Osteoblast (primary cell): Measurements from ENCODE around the gene IGFBP5. TPM values are rescaled to one million over a fixed set of nuclear protein-coding genes. Genes with fewer than 3 reads are reported as not detected.

ENCODE experiments used
- DNase-seq: peaks from one replicate; pipeline ENCODE4 v3.0.0; 2011; ENCODE audit warnings: low spot score, mixed read lengths; ENCODE audit not compliant: insufficient read length; ENCODE audit errors: missing footprints
- H2AFZ ChIP-seq: 2 replicates; pipeline ENCODE4 v1.6.0; 2011; ENCODE audit warnings: mild to moderate bottlenecking, low read length
- H3K27ac ChIP-seq: 2 replicates; pipeline ENCODE4 v1.5.1; 2011; ENCODE audit warnings: mild to moderate bottlenecking, low read depth, low read length, moderate library complexity
- H3K27me3 ChIP-seq: 2 replicates; pipeline ENCODE4 v1.6.0; 2012; ENCODE audit warnings: mild to moderate bottlenecking, control low read depth, inconsistent platforms, low read length, moderate library complexity; ENCODE audit not compliant: insufficient read depth
- H3K36me3 ChIP-seq: 2 replicates; pipeline ENCODE4 v1.5.1; 2011; ENCODE audit warnings: mild to moderate bottlenecking, low read length, control low read depth, moderate library complexity; ENCODE audit not compliant: insufficient read depth
- H3K4me1 ChIP-seq: 2 replicates; pipeline ENCODE4 v1.5.1; 2011; ENCODE audit warnings: mild to moderate bottlenecking, low read length, control low read depth, moderate library complexity; ENCODE audit not compliant: insufficient read depth
- H3K4me2 ChIP-seq: 2 replicates; pipeline ENCODE4 v1.6.0; 2011; ENCODE audit warnings: mild to moderate bottlenecking, low read length; ENCODE audit not compliant: insufficient read depth
- H3K4me3 ChIP-seq: fragments of 200-600 bp; sonication (generic); 3 replicates; pipeline ENCODE4 v1.5.1; 2012; ENCODE audit warnings: mild to moderate bottlenecking, low read length, inconsistent platforms; ENCODE audit not compliant: insufficient read depth
- H3K79me2 ChIP-seq: 2 replicates; pipeline ENCODE4 v1.6.0; 2012; ENCODE audit warnings: mild to moderate bottlenecking, low read length, control low read depth, inconsistent platforms; ENCODE audit not compliant: insufficient read depth
- H3K9me3 ChIP-seq: 2 replicates; pipeline ENCODE4 v1.5.1; 2011; ENCODE audit warnings: low read depth, low read length, control low read depth
- H4K20me1 ChIP-seq: 2 replicates; pipeline ENCODE4 v1.6.0; 2012; ENCODE audit warnings: mild to moderate bottlenecking, low read length, control low read depth; ENCODE audit not compliant: insufficient read depth
- total RNA-seq: library from RNA; depleted of rRNA; stranded (reverse); fragments of >200 nt; gene quantifications from 2 replicates; pipeline ENCODE4 v1.2.3, GENCODE V29; 2012
- TF ChIP-seq, protein P1 (sequence below): IDR thresholded peaks from 2 replicates; pipeline ENCODE4 v1.5.1; 2011; ENCODE audit warnings: mild to moderate bottlenecking, low read depth, low read length, moderate library complexity; ENCODE audit errors: extremely low read depth

IGFBP5 gene
- total RNA-seq, 1 donor: 12.3 TPM

DNA sequence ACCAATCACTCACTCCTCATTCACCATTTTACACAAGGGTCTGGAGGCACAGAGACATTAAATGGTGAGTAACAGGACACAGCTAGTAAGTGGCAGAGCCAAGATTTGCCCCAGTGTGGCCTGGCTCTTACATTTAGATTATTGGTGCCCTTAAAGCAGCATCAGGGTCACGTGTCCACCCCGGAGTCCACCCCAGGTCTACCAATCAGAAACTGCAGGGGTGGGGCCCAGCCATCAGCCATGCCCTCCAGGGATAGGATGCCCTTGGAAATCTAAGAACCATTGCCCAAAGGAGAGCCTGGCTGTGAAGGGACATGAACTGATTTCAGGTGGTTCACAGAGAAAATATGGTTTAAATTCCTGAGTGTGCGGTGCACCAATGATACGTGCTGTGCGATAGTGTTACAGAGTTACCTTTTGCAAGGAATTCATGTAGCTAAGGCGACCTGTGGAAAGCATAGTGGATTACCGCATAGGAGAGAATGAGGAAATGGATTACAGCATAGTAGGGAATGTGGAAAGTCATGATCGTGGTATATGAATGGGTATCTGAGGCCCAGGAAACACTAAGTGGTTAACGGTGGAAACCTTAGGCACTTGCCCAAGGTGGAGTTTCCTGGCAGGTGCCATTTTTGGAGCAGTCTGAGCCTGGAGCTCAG is 17.8 kb downstream of the IGFBP5 start:
- Histone ChIP-seq H3K4me3 (no peak overlapping the region), H3K9me3 (no peaks in the 10 kb centered on the region), H3K36me3 (no peaks in the 10 kb centered on the region), H3K27me3 (peaks cover 29% of the 10 kb centered on the region), H3K27ac (no peak overlapping the region), H3K4me2 (no peak overlapping the region), H3K4me1 (peaks cover 4% of the 10 kb centered on the region), H2AFZ (no peak overlapping the region), H4K20me1 (no peaks in the 10 kb centered on the region), H3K79me2 (no peaks in the 10 kb centered on the region)
- peak; percentile 17 for DNase-seq
- TF ChIP-seq, protein P1, sequence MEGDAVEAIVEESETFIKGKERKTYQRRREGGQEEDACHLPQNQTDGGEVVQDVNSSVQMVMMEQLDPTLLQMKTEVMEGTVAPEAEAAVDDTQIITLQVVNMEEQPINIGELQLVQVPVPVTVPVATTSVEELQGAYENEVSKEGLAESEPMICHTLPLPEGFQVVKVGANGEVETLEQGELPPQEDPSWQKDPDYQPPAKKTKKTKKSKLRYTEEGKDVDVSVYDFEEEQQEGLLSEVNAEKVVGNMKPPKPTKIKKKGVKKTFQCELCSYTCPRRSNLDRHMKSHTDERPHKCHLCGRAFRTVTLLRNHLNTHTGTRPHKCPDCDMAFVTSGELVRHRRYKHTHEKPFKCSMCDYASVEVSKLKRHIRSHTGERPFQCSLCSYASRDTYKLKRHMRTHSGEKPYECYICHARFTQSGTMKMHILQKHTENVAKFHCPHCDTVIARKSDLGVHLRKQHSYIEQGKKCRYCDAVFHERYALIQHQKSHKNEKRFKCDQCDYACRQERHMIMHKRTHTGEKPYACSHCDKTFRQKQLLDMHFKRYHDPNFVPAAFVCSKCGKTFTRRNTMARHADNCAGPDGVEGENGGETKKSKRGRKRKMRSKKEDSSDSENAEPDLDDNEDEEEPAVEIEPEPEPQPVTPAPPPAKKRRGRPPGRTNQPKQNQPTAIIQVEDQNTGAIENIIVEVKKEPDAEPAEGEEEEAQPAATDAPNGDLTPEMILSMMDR: no peak

- Histone ChIP-seq H3K4me1 (no peaks in the 10 kb centered on the region), H2AFZ (no peak overlapping the region), H4K20me1 (no peaks in the 10 kb centered on the region), H3K27me3 (peaks cover 31% of the 10 kb centered on the region), H3K4me2 (no peak overlapping the region), H3K4me3 (no peak overlapping the region), H3K27ac (no peak overlapping the region), H3K79me2 (no peaks in the 10 kb centered on the region), H3K36me3 (no peaks in the 10 kb centered on the region), H3K9me3 (no peaks in the 10 kb centered on the region)
- no peak for DNase-seq
- TF ChIP-seq, protein P1: no peak
Observed at GRCh38 chr2:216676630-216677029, 18.7 kb downstream of the IGFBP5 start.

DNA sequence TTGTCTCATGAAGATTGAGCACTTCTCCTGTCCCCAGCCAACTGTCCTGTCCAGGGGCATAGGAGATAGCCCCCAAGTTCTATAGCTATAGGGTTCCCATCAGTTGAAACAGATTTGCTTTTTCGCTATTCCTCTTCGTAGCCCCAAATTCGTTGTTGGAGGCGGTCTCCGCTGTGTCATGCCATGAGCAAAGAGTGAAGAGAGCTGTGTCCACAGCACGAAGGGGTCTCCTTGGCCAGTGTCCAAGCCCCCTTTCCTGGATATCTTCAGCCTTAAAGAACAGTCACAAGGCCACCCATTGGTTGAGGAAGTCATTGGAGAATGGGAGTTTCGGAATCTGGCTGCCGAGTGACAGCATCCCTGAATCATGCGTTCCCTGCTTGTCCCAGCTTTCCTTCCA is 21.0 kb downstream of the IGFBP5 start:
- H2AFZ ChIP-seq: no peak overlapping the region
- TF ChIP-seq, protein P1: no peak

DNA sequence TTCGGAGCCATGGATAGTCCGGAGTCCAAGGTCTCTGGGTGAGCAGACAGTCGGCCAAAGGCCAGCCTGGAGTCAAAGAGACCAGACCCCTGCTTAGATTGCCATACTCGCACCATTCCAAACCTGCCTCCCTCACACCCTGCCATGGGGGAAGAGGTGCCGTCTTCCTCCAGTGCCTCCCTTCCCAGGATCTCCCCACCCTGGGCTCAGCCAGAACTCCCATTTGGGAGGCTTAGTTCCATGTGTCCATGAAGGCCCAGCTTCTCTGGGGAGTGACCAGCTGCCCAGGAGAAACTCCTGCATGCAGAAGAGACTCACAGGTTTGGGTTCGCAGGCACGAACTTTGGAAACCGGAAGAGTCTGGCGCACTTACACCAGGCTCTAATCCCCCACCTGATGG is 21.7 kb downstream of the IGFBP5 start:
- no peak overlapping the region for H2AFZ ChIP-seq
- no peaks in the 10 kb centered on the region for H3K79me2 ChIP-seq
- H3K9me3 ChIP-seq: no peaks in the 10 kb centered on the region
- TF ChIP-seq, protein P1: no peak
- H3K4me3 ChIP-seq: no peak overlapping the region
- H3K4me2 ChIP-seq: no peak overlapping the region
- no peak overlapping the region for H3K27ac ChIP-seq
- no peaks in the 10 kb centered on the region for H4K20me1 ChIP-seq
- H3K4me1 ChIP-seq: no peaks in the 10 kb centered on the region
- H3K27me3 ChIP-seq: peaks cover 44% of the 10 kb centered on the region
- no peaks in the 10 kb centered on the region for H3K36me3 ChIP-seq
- DNase-seq: peak; percentile 34

More for the DNA sequence above, 21.0 kb downstream of the IGFBP5 start:
- Histone ChIP-seq H3K4me3 (no peak overlapping the region), H4K20me1 (no peaks in the 10 kb centered on the region), H3K27ac (no peak overlapping the region), H3K27me3 (peaks cover 44% of the 10 kb centered on the region), H3K4me2 (no peak overlapping the region), H3K9me3 (no peaks in the 10 kb centered on the region), H3K36me3 (no peaks in the 10 kb centered on the region), H3K4me1 (no peaks in the 10 kb centered on the region), H3K79me2 (no peaks in the 10 kb centered on the region)
- DNase-seq: peak; percentile 80
